ENCODE results near the gene ST6GALNAC6.
A peak's percentile ranks its signal among the peaks of the same experiment; 100 is the strongest.
"Not testable (repeated sequence)": the region's sequence is repeated elsewhere in the genome, so short reads cannot be mapped to it uniquely, and the experiment has no call there.

Gene ST6GALNAC6

GRCh38 chr9:127872369-127873222 is 26.8 kb downstream of the ST6GALNAC6 start:
- peaks cover 11% of the 10 kb centered on the region for H3K4me1 Mint-ChIP-seq
- peaks cover 9% of the 10 kb centered on the region for H3K36me3 Mint-ChIP-seq (ENCODE audit: low read depth)

GRCh38 chr9:127871531-127871930 is 27.9 kb downstream of the ST6GALNAC6 start:
- H3K27ac Mint-ChIP-seq = no peak overlapping the region
- TF ChIP-seq CTCF (IDR thresholded peaks at IDR 0.05; ENCODE audit: unreplicated experiment in 3 of 3) = no peak
- H3K4me1 Mint-ChIP-seq = peaks cover 11% of the 10 kb centered on the region
- no peaks in the 10 kb centered on the region for H3K27me3 Mint-ChIP-seq (ENCODE audit: low read depth)
- H3K4me3 Mint-ChIP-seq = no peak overlapping the region
- no peaks in the 10 kb centered on the region for H3K9me3 Mint-ChIP-seq
- H3K36me3 Mint-ChIP-seq (ENCODE audit: low read depth) = peaks cover 9% of the 10 kb centered on the region

More at GRCh38 chr9:127872369-127873222, 26.8 kb downstream of the ST6GALNAC6 start:
- Mint-ChIP-seq H3K4me3 (no peak overlapping the region), H3K27me3 (ENCODE audit: low read depth) (no peaks in the 10 kb centered on the region), H3K9me3 (no peaks in the 10 kb centered on the region), H3K27ac (peak overlapping the region in 1 of 3 experiments; percentile 40)
- no peak for TF ChIP-seq CTCF (IDR thresholded peaks at IDR 0.05; ENCODE audit: unreplicated experiment in 3 of 3)

- Mint-ChIP-seq H3K27ac (no peak overlapping the region), H3K9me3 (no peaks in the 10 kb centered on the region), H3K36me3 (ENCODE audit: low read depth) (peaks cover 11% of the 10 kb centered on the region), H3K4me3 (no peak overlapping the region), H3K4me1 (peaks cover 12% of the 10 kb centered on the region), H3K27me3 (ENCODE audit: low read depth) (no peaks in the 10 kb centered on the region)
- TF ChIP-seq CTCF (IDR thresholded peaks at IDR 0.05; ENCODE audit: unreplicated experiment in 3 of 3) = no peak
Observed at GRCh38 chr9:127870887-127871286, 28.5 kb downstream of the ST6GALNAC6 start.

GRCh38 chr9:127870153-127870491 is 29.3 kb downstream of the ST6GALNAC6 start:
- not testable (repeated sequence) for H3K27ac Mint-ChIP-seq
- H3K4me1 Mint-ChIP-seq = peaks cover 12% of the 10 kb centered on the region

GRCh38 chr9:127869310-127870152 is 29.9 kb downstream of the ST6GALNAC6 start:
- TF ChIP-seq CTCF (IDR thresholded peaks at IDR 0.05; ENCODE audit: unreplicated experiment in 3 of 3) = peak; percentile 82 to 87 (median 83)

More at GRCh38 chr9:127870153-127870491, 29.3 kb downstream of the ST6GALNAC6 start:
- not testable (repeated sequence) for H3K27me3 Mint-ChIP-seq (ENCODE audit: low read depth); H3K4me3 Mint-ChIP-seq; H3K9me3 Mint-ChIP-seq
- peaks cover 14% of the 10 kb centered on the region for H3K36me3 Mint-ChIP-seq (ENCODE audit: low read depth)

GRCh38 chr9:127868278-127868902 is 31.0 kb downstream of the ST6GALNAC6 start:
- no peak for TF ChIP-seq CTCF (IDR thresholded peaks at IDR 0.05; ENCODE audit: unreplicated experiment in 3 of 3)
- Mint-ChIP-seq H3K27ac (peak overlapping the region in 1 of 3 experiments; percentile 29), H3K27me3 (ENCODE audit: low read depth) (no peaks in the 10 kb centered on the region), H3K36me3 (ENCODE audit: low read depth) (peaks cover 14% of the 10 kb centered on the region), H3K4me3 (no peak overlapping the region), H3K4me1 (peaks cover 12% of the 10 kb centered on the region), H3K9me3 (no peaks in the 10 kb centered on the region)

More at GRCh38 chr9:127869310-127870152, 29.9 kb downstream of the ST6GALNAC6 start:
- Mint-ChIP-seq H3K36me3 (ENCODE audit: low read depth) (peaks cover 14% of the 10 kb centered on the region), H3K27ac (no peak overlapping the region), H3K9me3 (no peaks in the 10 kb centered on the region), H3K4me1 (peaks cover 12% of the 10 kb centered on the region), H3K4me3 (no peak overlapping the region), H3K27me3 (ENCODE audit: low read depth) (no peaks in the 10 kb centered on the region)
